ENCODE measurements around the gene POLR2A.

GRCh38 chr17:7476494-7476893 is 7.7 kb upstream of the POLR2A start:
- TF ChIP-seq POLR2A (IDR thresholded peaks at IDR 0.05; ENCODE audit: low read length) (no peak), GATA1 (IDR thresholded peaks at IDR 0.05; ENCODE audit: low read depth, low read length) (no peak)

All from erythroblast (primary cell).